Tibial artery (tissue), 4 donors: ENCODE measurements around the gene MRAS.
A peak's percentile ranks its signal among the peaks of the same experiment; 100 is the strongest.

Experiments
- DNase-seq, 2 donors: peaks; one replicate each; pipeline ENCODE4 v3.0.0-alpha.2; 2019
- H3K27ac ChIP-seq, 2 donors: fragments of 200-600 bp; sonication (generic) in 1 of 2; 1 replicate in 1 of 2; 2 replicates in 1 of 2; pipeline ENCODE4 v1.5.1; 2018 to 2019; ENCODE audit warnings: mild to moderate bottlenecking in 1 of 2
- H3K27me3 ChIP-seq, 2 donors: fragments of 200-600 bp; sonication (generic) in 1 of 2; one replicate each; pipeline versions ENCODE4 v1.5.1 to v1.6.0; 2016 to 2019
- H3K36me3 ChIP-seq, 3 donors: fragments of 200-600 bp; sonication (generic) in 2 of 3; one replicate each; pipeline ENCODE4 v1.5.1; 2016 to 2019; ENCODE audit warnings: mild to moderate bottlenecking in 2 of 3
- H3K4me1 ChIP-seq, 4 donors: fragments of 200-600 bp; sonication (generic) in 2 of 4; 1 replicate in 3 of 4; 2 replicates in 1 of 4; pipeline ENCODE4 v1.5.1; 2016 to 2019
- H3K4me3 ChIP-seq, 2 donors: fragments of 200-600 bp; sonication (generic) in 1 of 2; 1 replicate in 1 of 2; 2 replicates in 1 of 2; pipeline ENCODE4 v1.5.1; 2018 to 2019; ENCODE audit warnings: mild to moderate bottlenecking in 2 of 2
- H3K9me3 ChIP-seq, 3 donors: fragments of 200-600 bp; sonication (generic) in 1 of 3; one replicate each; pipeline ENCODE4 v1.5.1; 2016 to 2019
- CTCF ChIP-seq, 2 experiments: fragments of 200-600 bp in 1 of 2; fragments of 450-650 bp in 1 of 2; IDR thresholded peaks; one replicate each; pipeline ENCODE4 v1.5.1; 2017 to 2019; ENCODE audit warnings: antibody characterized with exemption in 2 of 2, mild to moderate bottlenecking in 1 of 2, moderate library complexity in 1 of 2
- intact Hi-C: fragments of 100-400 bp; cut with DNase I; formaldehyde crosslinking; loops from one replicate; pipeline ENCODE4 v1.15.0; 2023; ENCODE audit warnings: low total_unique reads

MRAS gene

GRCh38 chr3:138326866-138327595 lies 21.3 kb upstream of the MRAS start:
- Histone ChIP-seq H3K36me3 (no peaks in the 10 kb centered on the region), H3K27me3 (no peaks in the 10 kb centered on the region), H3K4me1 (peaks cover 0 to 18% (median 4%) of the 10 kb centered on the region in 4 donors), H3K9me3 (no peaks in the 10 kb centered on the region), H3K4me3 (no peak overlapping the region), H3K27ac (no peak overlapping the region)
- TF ChIP-seq CTCF (IDR thresholded peaks at IDR 0.05) = no peak
- no peak for DNase-seq
- intact Hi-C loops = no loop called here

- Histone ChIP-seq H3K4me1 (peaks cover 0 to 18% (median 4%) of the 10 kb centered on the region in 4 donors), H3K27ac (no peak overlapping the region), H3K4me3 (no peak overlapping the region), H3K9me3 (no peaks in the 10 kb centered on the region), H3K36me3 (no peaks in the 10 kb centered on the region), H3K27me3 (no peaks in the 10 kb centered on the region)
- no peak for DNase-seq
- intact Hi-C loops = no loop called here
- no peak for TF ChIP-seq CTCF (IDR thresholded peaks at IDR 0.05)
These were observed 20.5 kb upstream of the MRAS start for GRCh38 chr3:138327831-138328230.

- no peak for DNase-seq
- Histone ChIP-seq H3K4me3 (no peak overlapping the region), H3K9me3 (no peaks in the 10 kb centered on the region), H3K36me3 (no peaks in the 10 kb centered on the region), H3K27me3 (no peaks in the 10 kb centered on the region), H3K4me1 (peaks cover 0 to 18% (median 4%) of the 10 kb centered on the region in 4 donors), H3K27ac (no peak overlapping the region)
- intact Hi-C loops = no loop called here
- TF ChIP-seq CTCF (IDR thresholded peaks at IDR 0.05) = no peak
These were observed 20.0 kb upstream of the MRAS start for GRCh38 chr3:138328341-138328740.

GRCh38 chr3:138329127-138329983 lies 19.0 kb upstream of the MRAS start, which contains the start of gene NME9:
Gene NME9 (minus strand): TSS chr3:138329851. CDS start chr3:138329335, 516 bp downstream.
- intact Hi-C loops = no loop called here
- TF ChIP-seq CTCF (IDR thresholded peaks at IDR 0.05) = peak in 1 of 2 experiments; percentile 41

GRCh38 chr3:138329984-138330293 lies 18.4 kb upstream of the MRAS start:
- Histone ChIP-seq H3K4me1 (peaks cover 0 to 18% (median 4%) of the 10 kb centered on the region in 4 donors), H3K36me3 (no peaks in the 10 kb centered on the region), H3K9me3 (no peaks in the 10 kb centered on the region), H3K27me3 (no peaks in the 10 kb centered on the region), H3K4me3 (peak overlapping the region; percentile 58 to 64), H3K27ac (peak overlapping the region; percentile 60 to 63)
- intact Hi-C loops = loop anchor here (5.0 kb wide), 1 partner anchor 87 kb away; no protein-coding TSS in a partner anchor
- TF ChIP-seq CTCF (IDR thresholded peaks at IDR 0.05) = no peak
- no peak for DNase-seq

More at GRCh38 chr3:138329127-138329983, 19.0 kb upstream of the MRAS start, which contains the start of gene NME9:
- H3K4me3 ChIP-seq = peak within 1 kb of the TSS; percentile 58 to 64
- no peaks in the 10 kb centered on the region for H3K27me3 ChIP-seq
- peaks cover 0 to 18% (median 4%) of the 10 kb centered on the region in 4 donors for H3K4me1 ChIP-seq
- H3K27ac ChIP-seq = peak within 1 kb of the TSS; percentile 60 to 63
- peak; percentile 79 to 90 for DNase-seq
- H3K9me3 ChIP-seq = no peaks in the 10 kb centered on the region
- no peaks in the 10 kb centered on the region for H3K36me3 ChIP-seq
